ENCODE measurements around the gene MKRN2OS.

Gene MKRN2OS

GRCh38 chr3:12518261-12519028, 26.9 kb downstream of the MKRN2OS start:
- peaks cover 68% of the 10 kb centered on the region for H3K36me3 Mint-ChIP-seq (ENCODE audit: low read depth)
- DNase-seq, result peak; percentile 22
- peaks cover 36% of the 10 kb centered on the region for H3K4me1 Mint-ChIP-seq
- peak overlapping the region; percentile 64 for H3K27ac Mint-ChIP-seq
- H3K27me3 Mint-ChIP-seq (ENCODE audit: low read depth, poor library complexity), result no peaks in the 10 kb centered on the region
- H3K9me3 Mint-ChIP-seq, result peaks cover 4% of the 10 kb centered on the region
- no peak for TF ChIP-seq CTCF (IDR thresholded peaks at IDR 0.05)
- no peak overlapping the region for H3K4me3 Mint-ChIP-seq

DNA sequence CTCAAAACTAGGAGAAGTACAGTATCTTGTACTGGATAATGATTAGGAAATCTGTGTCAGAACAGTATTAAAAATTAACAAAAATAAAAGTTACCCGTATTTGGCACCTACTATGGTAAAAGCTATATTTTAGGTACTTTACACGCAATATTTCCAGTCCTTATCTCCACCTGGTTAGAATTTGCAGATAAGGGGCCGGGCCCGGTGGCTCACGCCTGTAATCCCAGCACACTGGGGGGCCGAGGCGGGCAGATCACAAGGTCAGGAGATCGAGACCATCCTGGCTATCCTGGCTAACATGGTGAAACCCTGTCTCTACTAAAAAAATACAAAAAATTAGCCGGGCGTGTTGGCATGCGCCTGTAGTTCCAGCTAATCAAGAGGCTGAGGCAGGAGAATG, 28.4 kb downstream of the MKRN2OS start:
- no peak for DNase-seq
- TF ChIP-seq CTCF (IDR thresholded peaks at IDR 0.05), result no peak
- Mint-ChIP-seq H3K27me3 (ENCODE audit: low read depth, poor library complexity) (no peaks in the 10 kb centered on the region), H3K27ac (no peak overlapping the region), H3K36me3 (ENCODE audit: low read depth) (peaks cover 60% of the 10 kb centered on the region), H3K4me1 (peaks cover 36% of the 10 kb centered on the region), H3K9me3 (peaks cover 4% of the 10 kb centered on the region), H3K4me3 (no peak overlapping the region)

- no peaks in the 10 kb centered on the region for H3K27me3 Mint-ChIP-seq (ENCODE audit: low read depth, poor library complexity)
- no peak overlapping the region for H3K4me3 Mint-ChIP-seq
- TF ChIP-seq CTCF (IDR thresholded peaks at IDR 0.05), result no peak
- peaks cover 50% of the 10 kb centered on the region for H3K36me3 Mint-ChIP-seq (ENCODE audit: low read depth)
- H3K4me1 Mint-ChIP-seq, result peaks cover 37% of the 10 kb centered on the region
- no peaks in the 10 kb centered on the region for H3K9me3 Mint-ChIP-seq
- DNase-seq, result no peak
- H3K27ac Mint-ChIP-seq, result no peak overlapping the region
Observed at GRCh38 chr3:12515631-12516030, 29.7 kb downstream of the MKRN2OS start.

DNA sequence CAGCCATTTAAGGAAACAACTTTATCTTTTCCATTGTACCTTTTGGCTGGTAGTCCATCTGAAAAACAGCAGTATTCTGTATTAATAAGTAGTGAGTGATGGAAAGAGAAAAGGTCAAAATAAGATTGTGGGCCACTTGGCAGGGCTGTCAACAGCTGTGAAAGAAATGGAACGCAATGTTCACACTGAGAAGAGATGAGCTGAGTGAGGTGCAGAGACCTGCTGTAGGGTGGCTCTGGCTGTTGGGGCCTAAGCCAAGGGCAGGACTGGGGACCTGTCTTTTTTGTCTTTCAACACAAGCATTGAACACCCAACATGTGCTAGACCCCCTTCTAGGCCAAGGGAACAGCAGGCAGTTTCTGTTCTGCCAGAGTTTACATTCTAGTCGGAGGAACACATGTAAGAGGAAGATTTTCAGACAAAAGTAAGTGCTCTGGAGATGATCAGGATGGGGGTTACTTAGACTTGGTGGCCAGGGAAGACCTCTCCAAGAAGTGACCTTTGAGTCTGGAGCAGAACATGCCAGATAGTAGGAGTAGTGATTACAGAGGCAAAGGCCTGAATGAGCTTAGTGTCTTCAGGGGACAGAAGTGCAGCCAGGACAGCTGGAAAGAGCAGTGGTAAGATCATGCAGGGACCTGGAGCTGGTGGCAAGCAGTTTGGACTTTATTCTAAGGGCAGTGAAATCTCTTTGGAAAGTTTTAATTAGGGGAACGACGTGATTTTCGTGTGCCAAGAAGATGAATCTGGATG, 31.4 kb downstream of the MKRN2OS start:
- peaks cover 40% of the 10 kb centered on the region for H3K36me3 Mint-ChIP-seq (ENCODE audit: low read depth)
- H3K4me1 Mint-ChIP-seq, result peaks cover 35% of the 10 kb centered on the region
- DNase-seq, result no peak
- peaks cover 2% of the 10 kb centered on the region for H3K27me3 Mint-ChIP-seq (ENCODE audit: low read depth, poor library complexity)
- no peaks in the 10 kb centered on the region for H3K9me3 Mint-ChIP-seq
- no peak overlapping the region for H3K27ac Mint-ChIP-seq
- no peak overlapping the region for H3K4me3 Mint-ChIP-seq
- TF ChIP-seq CTCF (IDR thresholded peaks at IDR 0.05), result no peak

- no peak for TF ChIP-seq CTCF (IDR thresholded peaks at IDR 0.05)
- H3K27ac Mint-ChIP-seq, result no peak overlapping the region
- H3K36me3 Mint-ChIP-seq (ENCODE audit: low read depth), result peaks cover 46% of the 10 kb centered on the region
- peaks cover 2% of the 10 kb centered on the region for H3K27me3 Mint-ChIP-seq (ENCODE audit: low read depth, poor library complexity)
- no peak overlapping the region for H3K4me3 Mint-ChIP-seq
- no peak for DNase-seq
- H3K4me1 Mint-ChIP-seq, result peaks cover 35% of the 10 kb centered on the region
- no peaks in the 10 kb centered on the region for H3K9me3 Mint-ChIP-seq
Observed at GRCh38 chr3:12512534-12513118, 32.7 kb downstream of the MKRN2OS start.

All from nephron progenitor cell (in vitro differentiated cells).